Cardiac muscle cell (in vitro differentiated cells and primary cell): Measurements from ENCODE around the gene CBX2. TPM values are rescaled to one million over a fixed set of nuclear protein-coding genes. Genes with fewer than 3 reads are reported as not detected.

Experiments used
- DNase-seq, 2 donors: peaks; one replicate each; pipeline versions ENCODE4 v3.0.0 to v3.0.0-alpha.2; 2010 to 2017; ENCODE audit warnings: low read depth in 1 of 2, low spot score in 1 of 2
- H3K27ac ChIP-seq: fragments of 200-600 bp; sonication (generic); 2 replicates; pipeline ENCODE4 v1.5.1; 2016
- H3K27me3 ChIP-seq: fragments of 200-600 bp; sonication (generic); 2 replicates; pipeline ENCODE4 v1.6.0; 2016; ENCODE audit warnings: control low read depth
- H3K36me3 ChIP-seq: fragments of 200-600 bp; sonication (generic); 2 replicates; pipeline ENCODE4 v1.5.1; 2016; ENCODE audit warnings: control low read depth
- H3K4me1 ChIP-seq: fragments of 200-600 bp; sonication (generic); 2 replicates; pipeline ENCODE4 v1.8.1; 2017; ENCODE audit warnings: low read depth, mild to moderate bottlenecking, mixed run types
- H3K4me3 ChIP-seq: fragments of 200-600 bp; sonication (generic); 2 replicates; pipeline ENCODE4 v1.5.1; 2016; ENCODE audit warnings: mild to moderate bottlenecking
- H3K9me3 ChIP-seq: fragments of 200-600 bp; sonication (generic); 2 replicates; pipeline ENCODE4 v1.5.1; 2017; ENCODE audit warnings: low read depth, mild to moderate bottlenecking, control low read depth
- polyA plus RNA-seq: library from polyadenylated mRNA; unstranded; fragments of >200 nt; fragmentation: Nextera tagmentation; extraction: Ambion mirVana; gene quantifications from 2 replicates; pipeline ENCODE4 v1.2.1, GENCODE V29; 2016
- total RNA-seq: library from RNA; depleted of rRNA; stranded (reverse); fragments of >200 nt; gene quantifications from 2 replicates; pipeline ENCODE4 v1.2.3, GENCODE V29; 2016
- TF ChIP-seq, protein P1 (sequence below): IDR thresholded peaks from 2 replicates; pipeline ENCODE4 v1.5.1; 2012; ENCODE audit warnings: low read depth, mild to moderate bottlenecking, low read length

CBX2 gene
- total and polyA plus RNA-seq, 2 experiments from 2014 or later: 25.8 to 51.1 TPM

DNA sequence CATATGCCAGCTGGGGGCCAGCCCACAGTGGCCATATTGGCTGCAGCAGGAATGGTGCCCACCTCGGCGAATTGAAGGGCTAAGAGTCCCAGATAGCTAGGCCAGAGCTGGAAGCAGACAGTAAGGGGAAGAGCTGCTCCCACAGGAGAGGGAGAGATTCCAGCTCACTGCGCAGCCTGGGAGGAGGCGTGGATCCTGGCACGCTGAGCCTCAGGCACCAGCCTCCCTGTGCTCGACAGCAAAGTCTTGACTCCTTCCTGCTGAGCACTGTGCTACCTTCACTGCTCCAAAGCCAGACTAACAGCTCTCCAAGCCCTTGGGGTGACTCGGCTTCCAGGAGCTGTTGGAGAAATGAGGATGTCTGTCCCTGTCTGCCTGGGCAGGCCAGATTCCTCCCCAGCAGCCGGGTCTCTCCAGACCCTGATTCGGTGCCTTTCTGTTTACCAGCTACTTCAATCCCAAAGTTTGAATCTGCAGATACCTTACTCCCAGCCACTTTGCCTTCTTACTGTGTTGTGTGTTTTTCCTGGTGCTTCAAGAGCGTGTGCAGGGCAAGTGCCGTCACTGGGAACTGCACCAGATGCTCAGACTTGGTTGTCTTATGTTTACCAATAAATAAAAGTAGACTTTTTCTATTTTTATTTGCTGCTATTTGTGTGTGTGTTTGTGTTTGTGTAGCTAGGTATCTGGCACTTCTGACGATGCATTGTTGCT is 9.1 kb downstream of the CBX2 start:
- Histone ChIP-seq H3K4me1 (peaks cover 7% of the 10 kb centered on the region), H3K27me3 (peaks cover 46% of the 10 kb centered on the region), H3K4me3 (no peak overlapping the region), H3K36me3 (peaks cover 11% of the 10 kb centered on the region), H3K27ac (no peak overlapping the region), H3K9me3 (no peaks in the 10 kb centered on the region)
- TF ChIP-seq, protein P1, sequence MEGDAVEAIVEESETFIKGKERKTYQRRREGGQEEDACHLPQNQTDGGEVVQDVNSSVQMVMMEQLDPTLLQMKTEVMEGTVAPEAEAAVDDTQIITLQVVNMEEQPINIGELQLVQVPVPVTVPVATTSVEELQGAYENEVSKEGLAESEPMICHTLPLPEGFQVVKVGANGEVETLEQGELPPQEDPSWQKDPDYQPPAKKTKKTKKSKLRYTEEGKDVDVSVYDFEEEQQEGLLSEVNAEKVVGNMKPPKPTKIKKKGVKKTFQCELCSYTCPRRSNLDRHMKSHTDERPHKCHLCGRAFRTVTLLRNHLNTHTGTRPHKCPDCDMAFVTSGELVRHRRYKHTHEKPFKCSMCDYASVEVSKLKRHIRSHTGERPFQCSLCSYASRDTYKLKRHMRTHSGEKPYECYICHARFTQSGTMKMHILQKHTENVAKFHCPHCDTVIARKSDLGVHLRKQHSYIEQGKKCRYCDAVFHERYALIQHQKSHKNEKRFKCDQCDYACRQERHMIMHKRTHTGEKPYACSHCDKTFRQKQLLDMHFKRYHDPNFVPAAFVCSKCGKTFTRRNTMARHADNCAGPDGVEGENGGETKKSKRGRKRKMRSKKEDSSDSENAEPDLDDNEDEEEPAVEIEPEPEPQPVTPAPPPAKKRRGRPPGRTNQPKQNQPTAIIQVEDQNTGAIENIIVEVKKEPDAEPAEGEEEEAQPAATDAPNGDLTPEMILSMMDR: no peak
- no peak for DNase-seq

DNA sequence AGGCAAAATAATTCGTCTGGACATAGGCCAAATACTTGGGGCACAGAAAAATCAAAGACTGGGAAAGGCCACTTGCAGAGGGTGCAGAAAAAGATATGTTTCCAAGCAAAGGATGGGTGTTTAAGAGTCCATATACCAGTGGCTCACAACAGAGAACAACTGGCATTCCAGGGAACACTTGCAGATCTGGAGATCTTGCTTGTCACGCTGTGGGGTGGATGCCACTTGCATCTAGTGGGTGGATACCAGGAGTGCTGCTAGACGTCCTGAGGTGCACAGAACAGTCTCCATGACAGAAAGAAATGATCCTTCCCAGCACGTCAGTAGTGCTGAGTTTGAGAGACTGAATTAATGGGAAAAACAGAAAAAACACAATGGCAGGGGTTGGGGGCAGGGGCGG is 10.5 kb downstream of the CBX2 start:
- TF ChIP-seq, protein P1: no peak
- no peak for DNase-seq
- no peak overlapping the region for H3K4me3 ChIP-seq

DNA sequence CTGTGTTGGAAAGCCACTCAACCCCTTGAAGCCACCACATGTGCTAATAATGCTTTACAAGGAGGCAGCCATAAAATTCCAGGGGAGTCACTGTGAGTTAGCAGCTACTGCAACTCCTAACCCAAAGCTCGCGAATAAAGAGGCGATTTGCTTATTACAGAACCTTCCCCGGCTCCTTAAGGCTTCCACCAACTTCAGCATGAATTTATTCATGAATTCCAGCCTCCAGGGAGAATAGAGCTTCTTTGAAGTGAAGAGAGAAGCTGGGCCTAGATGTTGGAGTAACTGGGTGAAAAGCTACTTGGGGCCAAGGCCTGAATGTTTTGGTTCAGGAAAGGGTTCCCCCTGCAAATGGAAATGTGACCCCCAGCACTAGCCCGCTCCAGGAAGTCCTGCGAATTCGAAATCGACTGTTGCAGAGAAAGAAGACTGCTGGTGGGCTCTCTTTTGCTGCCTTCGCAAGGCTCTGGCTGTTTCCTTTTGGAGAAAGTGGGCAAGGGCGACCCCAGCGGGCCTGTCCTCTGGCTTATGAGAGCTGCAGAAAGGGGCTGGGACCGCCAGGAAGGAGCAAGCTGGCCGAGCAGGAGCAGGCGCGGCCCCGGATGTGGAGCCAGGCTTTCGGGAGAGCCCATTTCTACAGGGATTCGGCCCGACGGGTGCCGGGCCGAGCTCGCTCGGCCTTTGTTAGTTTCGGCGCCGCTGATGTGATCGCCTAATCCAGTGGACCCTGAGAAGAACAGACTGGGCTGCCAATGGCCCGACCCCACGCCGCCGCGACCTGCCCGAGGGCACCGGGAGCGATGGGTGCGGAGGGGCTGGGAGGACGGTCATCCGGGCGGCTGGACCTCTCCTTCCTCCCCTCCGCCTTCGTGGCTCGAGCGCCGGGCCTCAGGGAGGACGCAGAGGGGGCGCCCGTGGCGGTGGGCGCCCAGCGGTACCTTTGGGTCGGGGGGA is 11.3 kb downstream of the CBX2 start:
- peaks cover 7% of the 10 kb centered on the region for H3K36me3 ChIP-seq
- H3K27me3 ChIP-seq: peaks cover 63% of the 10 kb centered on the region
- no peaks in the 10 kb centered on the region for H3K9me3 ChIP-seq
- H3K4me3 ChIP-seq: peak overlapping the region; percentile 17
- no peak overlapping the region for H3K27ac ChIP-seq
- TF ChIP-seq, protein P1: no peak
- peaks cover 26% of the 10 kb centered on the region for H3K4me1 ChIP-seq
- DNase-seq: peak in 1 of 2 donors; percentile 69

More for the DNA sequence above, 10.5 kb downstream of the CBX2 start:
- H3K36me3 ChIP-seq: peaks cover 11% of the 10 kb centered on the region
- peaks cover 59% of the 10 kb centered on the region for H3K27me3 ChIP-seq
- H3K9me3 ChIP-seq: no peaks in the 10 kb centered on the region
- H3K4me1 ChIP-seq: peaks cover 17% of the 10 kb centered on the region
- H3K27ac ChIP-seq: no peak overlapping the region

DNA sequence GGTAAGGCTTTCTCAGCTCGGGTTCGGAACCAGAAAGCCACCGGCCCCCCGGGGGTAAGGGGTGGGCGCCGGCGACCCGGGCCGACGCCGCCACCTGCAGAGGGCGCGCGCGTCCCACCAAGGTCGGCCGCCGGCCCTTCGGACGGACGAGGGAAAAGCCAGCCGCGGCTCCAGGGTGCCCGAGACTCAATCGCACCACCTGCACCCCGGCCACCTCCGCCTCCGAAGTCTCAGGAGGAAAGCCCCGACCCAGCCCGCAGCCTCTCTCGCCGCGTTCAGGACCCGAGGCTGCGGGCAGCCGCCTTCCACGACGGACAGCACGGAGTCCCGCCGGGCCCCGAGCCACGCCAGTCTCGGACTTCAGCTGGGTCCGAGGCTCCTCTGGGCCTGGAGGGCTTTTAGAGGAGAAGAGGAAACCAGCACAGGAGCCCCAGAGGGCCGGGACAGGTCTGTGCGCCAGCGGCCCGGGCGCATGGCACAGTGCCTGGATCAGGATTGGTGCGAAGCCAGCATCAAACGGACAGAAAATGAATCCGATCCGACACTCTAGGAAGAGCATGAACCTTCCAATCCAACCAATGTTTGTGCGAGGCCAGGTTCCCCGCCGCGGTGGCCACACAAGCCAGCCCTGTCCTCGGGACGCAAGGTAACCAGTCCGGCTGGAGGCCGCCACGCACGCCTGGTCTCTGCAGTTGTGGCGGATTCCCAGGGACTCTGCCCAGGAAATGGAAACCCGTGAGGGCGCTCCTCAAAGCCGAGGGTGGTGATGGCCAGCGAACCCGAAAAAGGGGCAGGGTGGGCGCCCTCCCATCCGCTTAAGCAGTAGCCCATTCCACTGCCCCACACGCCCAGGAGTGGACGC is 12.2 kb downstream of the CBX2 start:
- peaks cover 29% of the 10 kb centered on the region for H3K4me1 ChIP-seq
- peak overlapping the region; percentile 17 for H3K4me3 ChIP-seq
- H3K36me3 ChIP-seq: peaks cover 2% of the 10 kb centered on the region
- H3K9me3 ChIP-seq: no peaks in the 10 kb centered on the region
- peaks cover 71% of the 10 kb centered on the region for H3K27me3 ChIP-seq
- H3K27ac ChIP-seq: no peak overlapping the region
- TF ChIP-seq, protein P1: peak; percentile 75
- DNase-seq: peak; percentile 39 to 71
